MM.1S (cell line): ENCODE results near the gene COPZ1.
A peak's percentile ranks its signal among the peaks of the same experiment; 100 is the strongest.

ENCODE experiments used
- DNase-seq: peaks from one replicate; pipeline ENCODE4 v3.0.0-alpha.2; 2015
- H2AFZ ChIP-seq: fragments of 300-600 bp; sonication (generic); 2 replicates; pipeline ENCODE4 v1.6.0; 2016; ENCODE audit warnings: antibody characterized with exemption, low read length
- H3F3A ChIP-seq: fragments of 300-600 bp; sonication (generic); 2 replicates; pipeline ENCODE4 v1.6.1; 2016; ENCODE audit warnings: mild to moderate bottlenecking, antibody characterized with exemption, low read length, moderate library complexity, mixed read lengths; ENCODE audit not compliant: insufficient read depth
- H3K27ac ChIP-seq: fragments of 300-600 bp; sonication (generic); 2 replicates; pipeline ENCODE4 v1.5.1; 2016; ENCODE audit warnings: mild to moderate bottlenecking, low read length
- H3K27me3 ChIP-seq: fragments of 300-600 bp; sonication (generic); replicated peaks from 2 replicates; pipeline ENCODE4 v1.6.0; 2016; ENCODE audit warnings: low read length; ENCODE audit not compliant: insufficient read depth
- H3K36me3 ChIP-seq: fragments of 300-600 bp; sonication (generic); replicated peaks from 2 replicates; pipeline ENCODE4 v1.6.1; 2016; ENCODE audit warnings: mild to moderate bottlenecking, low read length, mixed read lengths; ENCODE audit not compliant: insufficient read depth
- H3K4me1 ChIP-seq: fragments of 300-600 bp; sonication (generic); 2 replicates; pipeline ENCODE4 v1.6.1; 2016; ENCODE audit warnings: low read length, mixed read lengths
- H3K4me2 ChIP-seq: fragments of 300-600 bp; sonication (generic); 2 replicates; pipeline ENCODE4 v1.6.0; 2016; ENCODE audit warnings: low read depth, low read length
- H3K4me3 ChIP-seq: fragments of 300-600 bp; sonication (generic); 2 replicates; pipeline ENCODE4 v1.5.1; 2016; ENCODE audit warnings: low read length, mixed read lengths
- H3K79me2 ChIP-seq: fragments of 300-600 bp; sonication (generic); 2 replicates; pipeline ENCODE4 v1.6.1; 2016; ENCODE audit warnings: mixed run types, low read length, mixed read lengths
- H3K9ac ChIP-seq: fragments of 300-600 bp; sonication (generic); 2 replicates; pipeline ENCODE4 v1.6.1; 2016; ENCODE audit warnings: low read length, mixed read lengths
- H3K9me2 ChIP-seq: fragments of 300-600 bp; sonication (generic); replicated peaks from 2 replicates; pipeline ENCODE4 v1.6.1; 2016; ENCODE audit warnings: mild to moderate bottlenecking, low read length, mixed read lengths; ENCODE audit not compliant: insufficient read depth
- H3K9me3 ChIP-seq: fragments of 300-600 bp; sonication (generic); replicated peaks from 2 replicates; pipeline ENCODE4 v1.6.1; 2016; ENCODE audit warnings: mild to moderate bottlenecking, low read length, mixed read lengths; ENCODE audit not compliant: insufficient read depth
- H4K20me1 ChIP-seq: fragments of 300-600 bp; sonication (generic); 2 replicates; pipeline ENCODE4 v1.6.1; 2016; ENCODE audit warnings: mild to moderate bottlenecking, low read length, moderate library complexity, mixed read lengths; ENCODE audit not compliant: insufficient read depth
- CTCF ChIP-seq: fragments of 300-600 bp; sonication (generic); IDR thresholded peaks from 2 replicates; pipeline ENCODE4 v1.5.1; 2016; ENCODE audit warnings: antibody characterized with exemption, low read length, mixed read lengths
- EZH2 ChIP-seq: fragments of 300-600 bp; sonication (generic); optimal IDR thresholded peaks from 2 replicates; pipeline ENCODE3; 2017; ENCODE audit warnings: low read depth, mild to moderate bottlenecking, antibody characterized with exemption, low read length, mixed read lengths
- EZH2phosphoT487 ChIP-seq: fragments of 300-600 bp; sonication (generic); IDR thresholded peaks from 2 replicates; pipeline ENCODE4 v1.6.1; 2018; ENCODE audit warnings: antibody characterized with exemption, low read length

Gene COPZ1

GRCh38 chr12:54397157-54397556, 72.2 kb downstream of the COPZ1 start:
- H3K9me3 ChIP-seq, result no peaks in the 10 kb centered on the region
- H2AFZ ChIP-seq, result no peak overlapping the region
- H3K9me2 ChIP-seq, result no peaks in the 10 kb centered on the region
- no peaks in the 10 kb centered on the region for H3F3A ChIP-seq
- H3K27me3 ChIP-seq, result no peaks in the 10 kb centered on the region
- DNase-seq, result no peak
- no peaks in the 10 kb centered on the region for H3K79me2 ChIP-seq
- H3K27ac ChIP-seq, result no peak overlapping the region
- H3K9ac ChIP-seq, result no peak overlapping the region
- no peaks in the 10 kb centered on the region for H3K4me1 ChIP-seq
- no peak for TF ChIP-seq EZH2phosphoT487
- no peak for TF ChIP-seq CTCF
- no peak for TF ChIP-seq EZH2
- no peaks in the 10 kb centered on the region for H3K36me3 ChIP-seq
- no peak overlapping the region for H3K4me3 ChIP-seq
- H4K20me1 ChIP-seq, result no peaks in the 10 kb centered on the region
- H3K4me2 ChIP-seq, result no peak overlapping the region

GRCh38 chr12:54398218-54398617, 73.3 kb downstream of the COPZ1 start:
- H3K4me3 ChIP-seq, result no peak overlapping the region
- H2AFZ ChIP-seq, result no peak overlapping the region
- TF ChIP-seq EZH2 (no peak), EZH2phosphoT487 (no peak), CTCF (no peak)
- no peaks in the 10 kb centered on the region for H3K4me1 ChIP-seq
- no peaks in the 10 kb centered on the region for H4K20me1 ChIP-seq
- no peak overlapping the region for H3K27ac ChIP-seq
- no peaks in the 10 kb centered on the region for H3F3A ChIP-seq
- H3K4me2 ChIP-seq, result no peak overlapping the region
- H3K27me3 ChIP-seq, result no peaks in the 10 kb centered on the region
- no peaks in the 10 kb centered on the region for H3K79me2 ChIP-seq
- H3K9me2 ChIP-seq, result no peaks in the 10 kb centered on the region
- no peaks in the 10 kb centered on the region for H3K36me3 ChIP-seq
- no peaks in the 10 kb centered on the region for H3K9me3 ChIP-seq
- DNase-seq, result no peak
- no peak overlapping the region for H3K9ac ChIP-seq

GRCh38 chr12:54398995-54399793, 74.3 kb downstream of the COPZ1 start:
- H3K36me3 ChIP-seq, result no peaks in the 10 kb centered on the region
- H4K20me1 ChIP-seq, result no peaks in the 10 kb centered on the region
- H3K27me3 ChIP-seq, result no peaks in the 10 kb centered on the region
- no peak overlapping the region for H3K4me3 ChIP-seq
- H3K4me1 ChIP-seq, result no peaks in the 10 kb centered on the region
- no peak overlapping the region for H3K9ac ChIP-seq
- no peak overlapping the region for H3K4me2 ChIP-seq
- H2AFZ ChIP-seq, result no peak overlapping the region
- TF ChIP-seq EZH2 (no peak), CTCF (peak; percentile 98), EZH2phosphoT487 (no peak)
- no peaks in the 10 kb centered on the region for H3K79me2 ChIP-seq
- H3K9me2 ChIP-seq, result no peaks in the 10 kb centered on the region
- H3K27ac ChIP-seq, result no peak overlapping the region
- DNase-seq, result peak; percentile 66
- H3F3A ChIP-seq, result no peaks in the 10 kb centered on the region
- H3K9me3 ChIP-seq, result no peaks in the 10 kb centered on the region
